OCI-LY3 (cell line): ENCODE results near the gene ARHGAP4.

Experiments
- CTCF ChIP-seq: fragments of 200-600, 300-600 bp; sonication (generic); IDR thresholded peaks from 2 replicates; pipeline ENCODE4 v1.5.1; 2014; ENCODE audit warnings: antibody characterized with exemption, low read length, low read depth
- EZH2phosphoT487 ChIP-seq: fragments of 200-600 bp; shearing (Covaris generic); IDR thresholded peaks from 2 replicates; pipeline ENCODE4 v1.6.1; 2018; ENCODE audit warnings: antibody characterized with exemption, mixed run types, low read depth

- TF ChIP-seq CTCF (no peak), EZH2phosphoT487 (no peak)
These were observed 37.7 kb downstream of the ARHGAP4 start for GRCh38 chrX:153888344-153888743.
